Esophagus muscularis mucosa (tissue), 4 donors: ENCODE measurements around the gene COL5A1. TPM values are rescaled to one million over a fixed set of nuclear protein-coding genes. Genes with fewer than 3 reads are reported as not detected.

Experiments
- DNase-seq: peaks from one replicate; pipeline ENCODE4 v3.0.0-alpha.2; 2017; ENCODE audit errors: extremely low spot score
- H3K27ac ChIP-seq, 4 donors: fragments of 200-600 bp; sonication (generic); replicated peaks in 1 of 4; 1 replicate in 3 of 4; 2 replicates in 1 of 4; pipeline ENCODE4 v1.5.1; 2016 to 2019; ENCODE audit warnings: mild to moderate bottlenecking in 1 of 4
- H3K27me3 ChIP-seq, 4 donors: fragments of 200-600 bp; sonication (generic); one replicate each; pipeline versions ENCODE4 v1.5.1 to v1.6.0; 2016 to 2019
- H3K36me3 ChIP-seq, 4 donors: fragments of 200-600 bp; sonication (generic); one replicate each; pipeline ENCODE4 v1.5.1; 2016 to 2019
- H3K4me1 ChIP-seq, 4 donors: fragments of 200-600 bp; sonication (generic); one replicate each; pipeline ENCODE4 v1.5.1; 2016 to 2019
- H3K4me3 ChIP-seq, 4 donors: fragments of 200-600 bp; sonication (generic); 1 replicate in 2 of 4; 2 replicates in 2 of 4; pipeline ENCODE4 v1.5.1; 2016 to 2019; ENCODE audit warnings: mild to moderate bottlenecking in 4 of 4, moderate library complexity in 1 of 4
- H3K9me3 ChIP-seq, 4 donors: fragments of 200-600 bp; sonication (generic); 1 replicate in 3 of 4; 2 replicates in 1 of 4; pipeline ENCODE4 v1.5.1; 2016 to 2019
- CTCF ChIP-seq, 3 experiments: fragments of 200-600 bp in 2 of 3; fragments of 450-650 bp in 1 of 3; sonication (generic) in 2 of 3; IDR thresholded peaks; one replicate each; pipeline ENCODE4 v1.5.1; 2017 to 2019; ENCODE audit warnings: antibody characterized with exemption in 3 of 3, mild to moderate bottlenecking in 2 of 3, moderate library complexity in 1 of 3
- EP300 ChIP-seq: sonication (generic); formaldehyde crosslinking; IDR thresholded peaks from one replicate; pipeline ENCODE4 v1.6.1; 2017; ENCODE audit warnings: antibody characterized with exemption
- POLR2A ChIP-seq: fragments of 450-650 bp; IDR thresholded peaks from one replicate; pipeline ENCODE4 v1.6.1; 2017; ENCODE audit warnings: antibody characterized with exemption, moderate library complexity, mild to moderate bottlenecking, low read depth
- POLR2AphosphoS5 ChIP-seq, 2 donors: sonication (generic); formaldehyde crosslinking; IDR thresholded peaks; one replicate each; pipeline ENCODE4 v1.6.1; 2017; ENCODE audit warnings: antibody characterized with exemption in 2 of 2
- WGBS: methylation state at CpG from one replicate; pipeline ENCODE4 v1.1.5; 2018; 5-methylcytosine and 5-hydroxymethylcytosine counted together
- intact Hi-C: fragments of 100-400 bp; cut with DNase I; formaldehyde crosslinking; loops from one replicate; pipeline ENCODE4 v1.15.1; 2023
- total RNA-seq, 4 donors: library from RNA; depleted of rRNA; stranded (reverse); fragments of >200 nt; gene quantifications; one replicate each; pipeline versions ENCODE4 v1.1.0 to v1.2.1, GENCODE V29; 2016

The COL5A1 gene
- total RNA-seq, 4 donors from 2014 or later, result 36.0 to 89.5 (median 56.4) TPM

- intact Hi-C loops, result no loop called here
- TF ChIP-seq POLR2AphosphoS5 (IDR thresholded peaks at IDR 0.05), result no peak
- no peak for TF ChIP-seq EP300
- no peak for TF ChIP-seq POLR2A
- TF ChIP-seq CTCF (IDR thresholded peaks at IDR 0.05), result no peak
- Histone ChIP-seq H3K4me3 (no peak overlapping the region), H3K4me1 (peaks cover 33 to 95% (median 92%) of the 10 kb centered on the region in 4 donors), H3K36me3 (peaks cover 0 to 8% (median 0%) of the 10 kb centered on the region in 4 donors), H3K9me3 (no peaks in the 10 kb centered on the region), H3K27me3 (no peaks in the 10 kb centered on the region), H3K27ac (peak overlapping the region; percentile 96 to 99 (median 98))
- 85% methylated on average over 14 of the region's 20 CpGs for WGBS
- DNase-seq, result no peak
These were observed 7.3 kb downstream of the COL5A1 start for GRCh38 chr9:134648701-134649530.

GRCh38 chr9:134650431-134651190 is 9.0 kb downstream of the COL5A1 start:
- H3K4me1 ChIP-seq, result peaks cover 24 to 95% (median 89%) of the 10 kb centered on the region in 4 donors
- 92% methylated on average over 20 of the region's 26 CpGs for WGBS
- H3K9me3 ChIP-seq, result no peaks in the 10 kb centered on the region
- no peak for DNase-seq
- H3K27ac ChIP-seq, result no peak overlapping the region
- no peak for TF ChIP-seq POLR2AphosphoS5 (IDR thresholded peaks at IDR 0.05)
- no peak for TF ChIP-seq EP300
- no peak for TF ChIP-seq CTCF (IDR thresholded peaks at IDR 0.05)
- no peak overlapping the region for H3K4me3 ChIP-seq
- H3K27me3 ChIP-seq, result no peaks in the 10 kb centered on the region
- H3K36me3 ChIP-seq, result peaks cover 0 to 8% (median 0%) of the 10 kb centered on the region in 4 donors
- intact Hi-C loops, result no loop called here

GRCh38 chr9:134651226-134651905 is 9.8 kb downstream of the COL5A1 start:
- Histone ChIP-seq H3K36me3 (peaks cover 0 to 8% (median 0%) of the 10 kb centered on the region in 4 donors), H3K27me3 (no peaks in the 10 kb centered on the region), H3K4me3 (no peak overlapping the region), H3K27ac (peak overlapping the region in 1 of 4 donors; percentile 9), H3K9me3 (no peaks in the 10 kb centered on the region), H3K4me1 (peaks cover 17 to 95% (median 89%) of the 10 kb centered on the region in 4 donors)
- intact Hi-C loops, result no loop called here
- TF ChIP-seq POLR2A, result no peak
- no peak for TF ChIP-seq EP300
- no peak for TF ChIP-seq CTCF (IDR thresholded peaks at IDR 0.05)
- TF ChIP-seq POLR2AphosphoS5 (IDR thresholded peaks at IDR 0.05), result no peak
- WGBS, result 85% methylated on average over 10 of the region's 10 CpGs
- DNase-seq, result no peak

GRCh38 chr9:134652291-134653225 is 11.0 kb downstream of the COL5A1 start:
- H3K9me3 ChIP-seq, result no peaks in the 10 kb centered on the region
- peak overlapping the region in 1 of 4 donors; percentile 33 for H3K27ac ChIP-seq
- H3K27me3 ChIP-seq, result no peaks in the 10 kb centered on the region
- 82% methylated on average over 22 of the region's 28 CpGs for WGBS
- intact Hi-C loops, result no loop called here
- H3K36me3 ChIP-seq, result peaks cover 0 to 8% (median 0%) of the 10 kb centered on the region in 4 donors
- H3K4me1 ChIP-seq, result peaks cover 9 to 86% (median 80%) of the 10 kb centered on the region in 4 donors
- H3K4me3 ChIP-seq, result no peak overlapping the region
- no peak for DNase-seq
- no peak for TF ChIP-seq EP300
- TF ChIP-seq CTCF (IDR thresholded peaks at IDR 0.05), result no peak
- TF ChIP-seq POLR2A, result no peak
- TF ChIP-seq POLR2AphosphoS5 (IDR thresholded peaks at IDR 0.05), result no peak
